Measurements from ENCODE around the gene PLEKHM2. TPM values are rescaled to one million over a fixed set of nuclear protein-coding genes. Genes with fewer than 3 reads are reported as not detected.
A peak's percentile ranks its signal among the peaks of the same experiment; 100 is the strongest.

The PLEKHM2 gene
- total RNA-seq, 1 experiment from 2014 or later, result 45.9 TPM

DNA sequence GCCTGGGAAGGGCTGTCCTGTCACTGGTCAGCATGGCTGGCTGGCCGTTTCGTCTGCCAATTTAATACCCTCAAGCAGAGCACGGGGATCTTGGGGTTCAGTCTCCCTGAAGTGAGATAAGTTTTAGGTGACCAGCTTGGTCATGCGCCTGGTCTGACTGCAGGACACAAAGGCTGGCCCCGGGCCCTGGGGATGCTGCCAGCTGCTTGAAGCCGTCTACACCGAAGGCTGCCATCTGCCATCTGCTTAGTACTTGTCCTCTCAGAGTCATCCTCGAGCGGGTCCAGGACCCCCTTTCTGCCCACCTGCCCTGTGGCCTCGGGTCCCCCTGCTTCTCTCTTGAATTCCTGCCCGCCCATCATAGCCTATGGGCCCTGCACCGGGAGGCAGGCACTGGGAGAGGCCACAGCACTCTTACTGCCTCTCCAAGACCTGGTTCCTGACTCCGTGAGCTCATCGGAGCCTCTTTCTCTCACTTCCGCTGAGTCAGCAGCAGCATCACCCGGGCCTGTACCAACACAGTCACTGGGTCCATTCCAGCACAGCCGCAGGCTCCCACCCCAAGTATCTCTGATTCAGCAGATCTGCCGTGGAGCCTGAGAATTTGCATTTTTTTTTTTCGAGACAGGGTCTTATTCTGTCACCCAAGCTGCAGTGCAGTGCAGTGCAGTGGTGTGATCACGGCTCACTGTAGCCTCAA lies 81.5 kb downstream of the PLEKHM2 start:
- Histone ChIP-seq H3K4me2 (ENCODE audit: insufficient read depth, insufficient read length, low read length) (no peak overlapping the region), H4K20me1 (ENCODE audit: control insufficient read depth, insufficient read depth, insufficient read length) (no peaks in the 10 kb centered on the region), H3K18ac (ENCODE audit: insufficient read length, low read depth, low read length) (no peak overlapping the region), H3K23me2 (ENCODE audit: insufficient read length, low read depth, low read length, poor library complexity, severe bottlenecking) (no peaks in the 10 kb centered on the region), H2AFZ (ENCODE audit: low read length) (no peak overlapping the region), H3K27me3 (ENCODE audit: insufficient read depth, low read length) (no peaks in the 10 kb centered on the region), H3T11ph (ENCODE audit: low read length) (no peak overlapping the region), H3K9me3 (ENCODE audit: control insufficient read depth, low read depth, low read length) (no peaks in the 10 kb centered on the region), H4K91ac (ENCODE audit: insufficient read length, low read depth, low read length) (no peak overlapping the region), H2BK120ac (ENCODE audit: low read depth, low read length, poor library complexity, severe bottlenecking) (no peak overlapping the region), H2BK12ac (ENCODE audit: insufficient read length, low read depth, low read length) (no peak overlapping the region), H3K27ac (ENCODE audit: insufficient read length, low read depth, low read length) (no peak overlapping the region), H3K79me2 (ENCODE audit: insufficient read depth, low read length) (peaks cover 14% of the 10 kb centered on the region; the same call in 1 of the 2 replicates), H2BK20ac (ENCODE audit: low read depth, low read length, poor library complexity, severe bottlenecking) (no peak overlapping the region), H3K9ac (ENCODE audit: extremely low read depth, insufficient read length, low read length) (no peak overlapping the region), H3K14ac (ENCODE audit: insufficient read depth, low read length) (no peak overlapping the region), H2BK15ac (ENCODE audit: low read depth, low read length) (no peak overlapping the region), H3K4ac (ENCODE audit: low read depth, low read length) (no peak overlapping the region), H3K23ac (ENCODE audit: insufficient read length, low read depth, low read length) (no peak overlapping the region), H3K79me1 (ENCODE audit: insufficient read depth, low read depth, low read length, poor library complexity, severe bottlenecking) (no peaks in the 10 kb centered on the region), H2BK5ac (ENCODE audit: insufficient read length, low read length) (no peak overlapping the region), H4K8ac (replicated peaks; ENCODE audit: insufficient read length, low read depth, low read length) (no peak overlapping the region), H4K5ac (ENCODE audit: insufficient read length, low read depth, low read length) (no peak overlapping the region), H3K56ac (ENCODE audit: insufficient read length, low read depth, low read length) (no peak overlapping the region), H3K4me1 (ENCODE audit: insufficient read depth, low read length) (peaks cover 2% of the 10 kb centered on the region; the same call in 1 of the 2 replicates), H2AK5ac (ENCODE audit: insufficient read length, low read length) (no peak overlapping the region)
- H3K27ac Mint-ChIP-seq, result peak overlapping the region in 2 of 3 experiments; percentile 49 to 53; a peak in 3 of 7 replicates
- no peak for TF ChIP-seq CTCF (conservative IDR thresholded peaks at IDR 0.05)
- peaks cover 20 to 22% of the 10 kb centered on the region in 2 experiments for H3K4me1 Mint-ChIP-seq
- no peak overlapping the region for H3K4me3 Mint-ChIP-seq
- no peaks in the 10 kb centered on the region for H3K27me3 Mint-ChIP-seq (ENCODE audit: low read depth)
- DNase-seq, result no peak
- H3K9me3 Mint-ChIP-seq, result no peaks in the 10 kb centered on the region
- no CpG with 5 or more reads among the region's 20 CpGs for WGBS (ENCODE audit: extremely low coverage, insufficient read length, low lambda C conversion rate)
- H3K36me3 Mint-ChIP-seq (ENCODE audit: insufficient read depth in 1 of 3, low read depth in 3 of 3), result peaks cover 43 to 61% (median 44%) of the 10 kb centered on the region in 3 experiments; a peak in 6 of 7 replicates
